Renal cortex interstitium (tissue), 11 donors: ENCODE measurements around the gene SFT2D2. TPM values are rescaled to one million over a fixed set of nuclear protein-coding genes. Genes with fewer than 3 reads are reported as not detected.

Experiments
- DNase-seq, 11 donors: peaks; one replicate each; pipeline ENCODE4 v3.0.0-alpha.2; 2013; ENCODE audit warnings: low read depth in 9 of 11, low spot score in 4 of 11; ENCODE audit errors: extremely low read depth in 1 of 11
- polyA plus RNA-seq, 3 donors: library from polyadenylated mRNA; unstranded; fragments of 120-200 nt; gene quantifications; one replicate each; pipeline ENCODE4 v1.2.1, GENCODE V29; 2013; ENCODE audit not compliant: insufficient read length in 3 of 3

The SFT2D2 gene
- polyA plus RNA-seq, 3 donors = 17.3 to 19.8 (median 17.7) TPM

- no peak for DNase-seq
Observed at GRCh38 chr1:168213349-168213748, 12.5 kb upstream of the SFT2D2 start.

DNA sequence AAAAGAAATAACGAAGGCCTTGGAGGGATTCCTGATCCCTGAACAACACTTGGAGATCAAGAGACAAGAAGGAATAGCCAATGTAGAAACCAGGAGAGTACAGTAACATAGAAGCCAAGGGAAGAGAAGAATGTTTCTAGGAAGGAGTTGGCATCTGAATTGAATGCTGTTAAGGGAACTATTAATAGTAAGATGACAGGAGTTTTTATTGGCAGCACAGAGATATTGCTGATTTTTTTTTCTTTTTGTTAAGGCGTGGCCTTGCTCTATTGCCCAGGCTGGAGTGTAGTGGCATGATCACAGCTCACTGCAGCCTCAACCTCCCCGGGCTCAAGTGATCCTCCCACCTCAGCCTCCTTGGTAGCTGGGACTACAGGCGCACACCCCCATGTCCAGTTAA, 9.6 kb upstream of the SFT2D2 start:
- no peak for DNase-seq

- no peak for DNase-seq
Observed at GRCh38 chr1:168217664-168218063, 8.1 kb upstream of the SFT2D2 start.

GRCh38 chr1:168218658-168219057, 7.1 kb upstream of the SFT2D2 start:
- no peak for DNase-seq

GRCh38 chr1:168220470-168220871, 5.3 kb upstream of the SFT2D2 start:
- DNase-seq = no peak

DNA sequence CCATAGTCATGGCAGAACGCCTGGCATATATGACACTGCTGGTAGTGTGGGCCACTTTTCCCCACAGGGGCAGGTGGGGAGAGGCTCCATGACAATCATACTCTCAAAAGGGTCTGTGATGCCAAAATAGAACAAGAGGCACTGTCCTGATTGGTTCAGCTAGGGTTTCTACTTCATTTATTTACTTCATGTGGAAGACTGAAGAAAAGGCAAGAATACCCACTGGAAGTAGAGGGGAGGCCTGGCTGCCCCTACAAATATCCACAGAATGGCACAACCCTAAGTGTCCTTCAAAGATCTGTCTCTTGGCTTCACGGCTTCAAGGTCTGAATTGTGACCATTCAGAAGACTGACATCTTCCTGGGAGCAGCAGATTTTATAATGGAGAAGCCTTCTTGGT, 4.5 kb upstream of the SFT2D2 start:
- DNase-seq = no peak

- no peak for DNase-seq
Observed at GRCh38 chr1:168223261-168223660, 2.5 kb upstream of the SFT2D2 start.

DNA sequence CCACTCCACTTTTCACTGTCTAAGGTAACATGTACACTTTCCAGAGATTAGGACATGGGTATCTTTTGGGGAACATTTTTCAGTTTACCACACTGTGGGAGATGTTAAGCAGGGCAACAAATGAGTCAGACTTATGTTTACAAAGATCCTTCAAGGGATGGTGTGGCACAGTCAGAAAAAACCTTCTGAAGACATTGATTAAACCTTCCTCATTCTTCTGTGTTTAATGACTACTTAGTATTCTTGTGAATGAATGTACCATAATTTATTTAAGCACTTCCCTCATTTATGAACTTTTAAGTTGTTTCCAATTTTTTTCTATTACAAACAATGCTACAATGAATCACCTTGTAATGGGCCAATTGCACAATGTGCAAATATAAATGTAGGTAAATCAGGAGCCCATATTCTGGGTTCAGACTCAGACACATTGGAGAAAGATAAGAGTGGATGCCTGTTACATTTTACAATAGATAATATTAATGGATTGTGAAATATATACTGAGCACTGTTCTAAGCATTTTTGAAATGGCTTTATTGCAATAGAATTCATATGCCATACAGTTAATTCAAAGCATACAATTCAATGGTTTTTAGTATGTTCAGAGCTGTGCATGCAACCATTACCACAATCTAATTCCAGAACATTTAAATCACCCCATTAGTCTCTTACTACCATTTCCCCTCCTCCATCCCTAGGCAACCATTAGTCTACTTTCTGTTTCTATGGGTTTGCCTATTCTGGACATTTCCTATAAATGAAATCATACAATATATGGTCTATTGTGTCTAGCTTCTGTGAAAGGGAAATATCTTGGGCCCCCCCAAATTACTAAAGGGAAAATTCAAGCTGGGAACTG, 1.9 kb upstream of the SFT2D2 start:
- no peak for DNase-seq

GRCh38 chr1:168224991-168225390, 813 bp upstream of the SFT2D2 start:
- no peak for DNase-seq

DNA sequence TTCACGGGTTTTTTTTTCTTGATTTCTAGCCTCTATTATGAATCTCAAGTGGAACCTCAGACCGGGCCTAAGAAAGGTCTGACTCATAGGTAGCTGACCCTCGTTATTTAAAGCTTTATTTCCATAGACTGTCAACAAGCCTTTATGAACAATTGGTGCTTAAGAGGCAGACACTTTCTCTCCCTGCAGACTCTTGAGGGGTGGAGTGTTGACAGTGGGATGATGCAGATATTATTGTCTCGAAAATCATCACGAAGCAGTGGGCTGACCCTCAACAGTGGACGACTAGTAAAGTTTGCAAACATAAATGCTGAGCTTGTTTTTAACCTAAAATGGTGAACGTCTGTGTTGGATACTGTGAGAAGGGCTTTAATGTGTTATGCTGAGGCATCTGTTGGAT, 1.8 kb downstream of the SFT2D2 start:
- DNase-seq = no peak

- DNase-seq = no peak
Observed at GRCh38 chr1:168229893-168230292, 4.1 kb downstream of the SFT2D2 start.

- DNase-seq = no peak
Observed at GRCh38 chr1:168230709-168231108, 4.9 kb downstream of the SFT2D2 start.

DNA sequence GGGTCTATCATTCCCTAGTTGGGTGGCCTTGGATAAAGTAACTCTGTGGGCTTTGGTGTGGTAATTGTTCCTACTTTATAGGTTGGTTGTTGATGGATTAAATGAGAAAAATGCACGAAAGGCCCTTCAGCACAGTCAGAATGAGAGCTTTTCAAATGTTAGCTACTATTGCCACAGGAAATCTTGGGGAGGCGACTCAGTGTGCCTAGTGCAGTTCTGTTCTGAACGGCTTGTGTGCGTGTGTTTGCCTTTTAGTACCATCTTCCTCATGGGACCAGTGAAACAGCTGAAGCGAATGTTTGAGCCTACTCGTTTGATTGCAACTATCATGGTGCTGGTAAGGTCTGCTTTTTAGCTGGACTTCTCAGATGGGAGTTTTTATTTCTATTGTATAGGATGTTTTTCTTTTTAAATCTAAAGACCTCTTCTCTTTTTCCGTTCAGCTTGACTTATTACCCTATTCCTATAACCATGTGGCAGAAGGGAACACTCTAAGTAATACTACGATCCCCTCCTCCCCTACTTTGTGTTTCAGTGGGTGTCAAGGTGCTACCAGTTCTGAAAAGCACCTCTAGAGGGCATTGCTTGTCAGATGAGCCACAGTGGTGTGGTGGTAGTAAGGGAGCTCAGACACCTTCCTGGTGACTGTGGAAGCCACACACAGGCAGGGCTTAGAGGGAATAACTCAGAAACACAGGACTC, 9.2 kb downstream of the SFT2D2 start:
- no peak for DNase-seq

GRCh38 chr1:168235548-168235885, 9.7 kb downstream of the SFT2D2 start:
- DNase-seq = no peak

GRCh38 chr1:168235937-168236336, 10.1 kb downstream of the SFT2D2 start:
- DNase-seq = no peak

GRCh38 chr1:168236836-168237611, 11.2 kb downstream of the SFT2D2 start:
- no peak for DNase-seq

DNA sequence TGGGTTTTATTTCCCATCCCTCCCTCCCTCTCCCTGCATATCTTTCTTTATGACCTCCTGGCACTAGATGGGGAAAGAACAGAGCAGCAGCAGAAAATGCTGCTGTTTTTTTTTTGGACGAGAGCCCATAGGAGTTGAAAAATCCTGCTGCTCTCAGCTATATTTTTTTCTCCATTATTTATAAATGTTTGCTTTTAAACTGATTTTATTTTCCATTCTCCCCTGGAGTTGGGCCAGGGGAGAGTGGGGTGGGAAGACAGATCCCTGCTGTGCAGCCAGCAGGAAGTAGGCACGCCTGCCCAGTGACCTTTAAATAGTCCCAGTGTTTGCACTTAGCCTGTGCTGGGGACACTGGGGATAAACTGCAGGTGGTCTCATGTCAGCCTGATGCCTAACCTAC, 17.4 kb downstream of the SFT2D2 start:
- peak in 1 of 11 donors; percentile 46 for DNase-seq

- no peak for DNase-seq
Observed at GRCh38 chr1:168243636-168244212, 17.9 kb downstream of the SFT2D2 start.

- no peak for DNase-seq
Observed at GRCh38 chr1:168245042-168245441, 19.2 kb downstream of the SFT2D2 start.

GRCh38 chr1:168246506-168246905, 20.7 kb downstream of the SFT2D2 start:
- no peak for DNase-seq
